ENCODE results near the gene STH.

DNA sequence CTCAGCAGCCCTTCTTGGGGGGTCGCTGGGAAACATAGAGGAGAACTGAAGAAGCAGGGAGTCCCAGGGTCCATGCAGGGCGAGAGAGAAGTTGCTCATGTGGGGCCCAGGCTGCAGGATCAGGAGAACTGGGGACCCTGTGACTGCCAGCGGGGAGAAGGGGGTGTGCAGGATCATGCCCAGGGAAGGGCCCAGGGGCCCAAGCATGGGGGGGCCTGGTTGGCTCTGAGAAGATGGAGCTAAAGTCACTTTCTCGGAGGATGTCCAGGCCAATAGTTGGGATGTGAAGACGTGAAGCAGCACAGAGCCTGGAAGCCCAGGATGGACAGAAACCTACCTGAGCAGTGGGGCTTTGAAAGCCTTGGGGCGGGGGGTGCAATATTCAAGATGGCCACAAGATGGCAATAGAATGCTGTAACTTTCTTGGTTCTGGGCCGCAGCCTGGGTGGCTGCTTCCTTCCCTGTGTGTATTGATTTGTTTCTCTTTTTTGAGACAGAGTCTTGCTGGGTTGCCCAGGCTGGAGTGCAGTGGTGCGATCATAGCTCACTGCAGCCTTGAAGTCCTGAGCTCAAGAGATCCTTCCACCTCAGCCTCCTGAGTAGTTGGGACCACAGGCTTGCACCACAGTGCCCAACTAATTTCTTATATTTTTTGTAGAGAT is 3.4 kb downstream of the STH start:
- TF ChIP-seq, protein P1, sequence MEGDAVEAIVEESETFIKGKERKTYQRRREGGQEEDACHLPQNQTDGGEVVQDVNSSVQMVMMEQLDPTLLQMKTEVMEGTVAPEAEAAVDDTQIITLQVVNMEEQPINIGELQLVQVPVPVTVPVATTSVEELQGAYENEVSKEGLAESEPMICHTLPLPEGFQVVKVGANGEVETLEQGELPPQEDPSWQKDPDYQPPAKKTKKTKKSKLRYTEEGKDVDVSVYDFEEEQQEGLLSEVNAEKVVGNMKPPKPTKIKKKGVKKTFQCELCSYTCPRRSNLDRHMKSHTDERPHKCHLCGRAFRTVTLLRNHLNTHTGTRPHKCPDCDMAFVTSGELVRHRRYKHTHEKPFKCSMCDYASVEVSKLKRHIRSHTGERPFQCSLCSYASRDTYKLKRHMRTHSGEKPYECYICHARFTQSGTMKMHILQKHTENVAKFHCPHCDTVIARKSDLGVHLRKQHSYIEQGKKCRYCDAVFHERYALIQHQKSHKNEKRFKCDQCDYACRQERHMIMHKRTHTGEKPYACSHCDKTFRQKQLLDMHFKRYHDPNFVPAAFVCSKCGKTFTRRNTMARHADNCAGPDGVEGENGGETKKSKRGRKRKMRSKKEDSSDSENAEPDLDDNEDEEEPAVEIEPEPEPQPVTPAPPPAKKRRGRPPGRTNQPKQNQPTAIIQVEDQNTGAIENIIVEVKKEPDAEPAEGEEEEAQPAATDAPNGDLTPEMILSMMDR (IDR thresholded peaks at IDR 0.05 in 8 of 11, conservative IDR thresholded peaks at IDR 0.05 in 3 of 11): peak; percentile 91 to 99 (median 98)
- TF ChIP-seq POLR2A (IDR thresholded peaks at IDR 0.05) (no peak), POLR2AphosphoS5 (IDR thresholded peaks at IDR 0.05) (no peak)
